GM18505 (cell line): ENCODE measurements around the gene IDH3B.

Experiments used
- ATAC-seq: cut with Tn5 transposase; IDR thresholded peaks from one replicate; pipeline ENCODE4 v1.9.1; 2021; ENCODE audit not compliant: unreplicated experiment
- POLR2A ChIP-seq: IDR thresholded peaks from 4 replicates; pipeline ENCODE4 v1.6.1; 2011; ENCODE audit warnings: borderline replicate concordance; ENCODE audit not compliant: insufficient read depth, insufficient read length; ENCODE audit errors: extremely low read depth

The IDH3B gene

GRCh38 chr20:2610941-2611720 lies 52.9 kb downstream of the IDH3B start:
- no peak for ATAC-seq
- no peak for TF ChIP-seq POLR2A

- TF ChIP-seq POLR2A: no peak
- no peak for ATAC-seq
These were observed 53.7 kb downstream of the IDH3B start for GRCh38 chr20:2610326-2610725.
